Lower leg skin (tissue), 3 donors: ENCODE measurements around the gene AHCYL2.

Source experiments
- CTCF ChIP-seq, 3 donors: fragments of 450-650 bp; IDR thresholded peaks; one replicate each; pipeline ENCODE4 v1.5.1; 2016; ENCODE audit warnings: antibody characterized with exemption in 3 of 3, mild to moderate bottlenecking in 3 of 3, moderate library complexity in 2 of 3
- POLR2A ChIP-seq, 2 donors: fragments of 450-650 bp; IDR thresholded peaks; one replicate each; pipeline ENCODE4 v1.6.1; 2016 to 2017; ENCODE audit warnings: antibody characterized with exemption in 2 of 2, mild to moderate bottlenecking in 1 of 2, moderate library complexity in 1 of 2

- no peak for TF ChIP-seq CTCF (IDR thresholded peaks at IDR 0.05)
- no peak for TF ChIP-seq POLR2A (IDR thresholded peaks at IDR 0.05)
Measured at GRCh38 chr7:129227646-129228578, 3.1 kb downstream of the AHCYL2 start.
